Retinal pigment epithelial cell (primary cell): ENCODE measurements around the gene RCOR3.
"Not testable (repeated sequence)": the region's sequence is repeated elsewhere in the genome, so short reads cannot be mapped to it uniquely, and the experiment has no call there.

ENCODE experiments used
- DNase-seq: peaks from one replicate; pipeline ENCODE4 v3.0.0-alpha.2; 2010; ENCODE audit warnings: low read depth
- H3K4me3 ChIP-seq: 2 replicates; pipeline ENCODE4 v1.5.1; 2011; ENCODE audit warnings: mild to moderate bottlenecking, low read length, control low read depth, moderate library complexity
- CTCF ChIP-seq: conservative IDR thresholded peaks from 2 replicates; pipeline ENCODE4 v1.5.1; 2011; ENCODE audit warnings: low read depth, low read length, control low read depth, inconsistent platforms

RCOR3 gene

GRCh38 chr1:211258756-211259637 lies at the start of gene RCOR3:
RCOR3 (plus strand) TSS chr1:211259366; CDS start chr1:211259561, 195 bp downstream.
- peak; percentile 67 for DNase-seq
- TF ChIP-seq CTCF = peak; percentile 54
- H3K4me3 ChIP-seq = peak within 1 kb of the TSS; percentile 85

DNA sequence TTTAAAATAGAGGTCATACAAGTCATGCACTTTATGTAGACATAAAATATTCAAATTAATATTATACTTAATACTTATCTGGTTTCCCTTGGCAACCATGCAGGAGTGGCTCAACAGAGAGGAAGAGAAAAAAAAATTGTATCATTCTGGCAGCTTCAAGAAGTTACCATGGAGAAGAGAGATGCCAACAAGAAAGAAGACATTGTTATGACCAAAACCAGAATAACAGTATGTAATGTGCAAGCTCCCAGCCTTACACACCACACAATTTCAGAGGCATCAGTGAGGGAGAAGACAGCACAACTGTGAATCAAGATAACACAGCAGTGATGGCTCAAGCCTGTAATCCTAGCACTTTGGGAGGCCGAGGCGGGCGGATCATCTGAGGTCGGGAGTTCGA lies 49.1 kb upstream of the RCOR3 start:
- DNase-seq = no peak
- TF ChIP-seq CTCF = no peak

GRCh38 chr1:211210965-211211364 lies 48.2 kb upstream of the RCOR3 start:
- no peak overlapping the region for H3K4me3 ChIP-seq
- no peak for TF ChIP-seq CTCF
- DNase-seq = no peak

More for the DNA sequence above, 49.1 kb upstream of the RCOR3 start:
- H3K4me3 ChIP-seq = no peak overlapping the region

- no peak for TF ChIP-seq CTCF
- no peak overlapping the region for H3K4me3 ChIP-seq
- DNase-seq = no peak
Observed at GRCh38 chr1:211213702-211214101, 45.5 kb upstream of the RCOR3 start.

GRCh38 chr1:211215577-211215976 lies 43.6 kb upstream of the RCOR3 start:
- TF ChIP-seq CTCF = no peak
- no peak overlapping the region for H3K4me3 ChIP-seq

GRCh38 chr1:211217392-211217791 lies 41.8 kb upstream of the RCOR3 start:
- TF ChIP-seq CTCF = no peak
- DNase-seq = no peak

More at GRCh38 chr1:211215577-211215976, 43.6 kb upstream of the RCOR3 start:
- DNase-seq = no peak

DNA sequence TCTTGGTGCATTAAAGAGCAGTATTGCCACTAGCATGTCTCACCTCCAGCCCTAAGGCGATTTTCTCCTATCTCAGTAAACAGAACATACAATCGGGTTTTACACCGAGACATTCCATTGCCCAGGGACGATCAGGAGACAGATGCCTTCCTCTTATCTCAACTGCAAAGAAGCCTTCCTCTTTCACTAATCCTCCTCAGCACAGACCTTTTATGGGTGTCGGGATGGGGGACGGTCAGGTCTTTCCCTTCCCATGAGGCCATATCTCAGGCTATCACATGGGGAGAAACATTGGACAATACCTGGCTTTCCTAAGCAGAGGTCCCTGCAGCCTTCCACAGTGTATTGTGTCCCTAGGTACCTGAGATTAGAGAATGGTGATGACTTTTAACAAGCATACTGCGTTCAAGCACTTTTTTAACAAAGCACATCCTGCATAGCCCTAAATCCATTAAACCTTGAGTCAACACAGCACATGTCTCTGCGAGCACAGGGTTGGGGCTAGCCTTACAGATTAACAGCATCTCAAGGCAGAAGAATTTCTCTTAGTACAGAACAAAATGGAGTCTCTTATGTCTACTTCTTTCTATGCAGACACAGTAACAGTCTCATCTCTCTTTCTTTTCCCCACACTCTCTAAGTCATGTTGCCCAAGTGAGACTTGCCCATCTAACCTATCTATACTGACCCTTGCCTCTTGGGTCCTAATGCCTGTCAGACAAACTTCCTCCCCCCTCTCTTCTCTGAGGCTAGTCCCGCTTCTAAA lies 36.5 kb upstream of the RCOR3 start:
- not testable (repeated sequence) for H3K4me3 ChIP-seq, DNase-seq

More at GRCh38 chr1:211217392-211217791, 41.8 kb upstream of the RCOR3 start:
- no peak overlapping the region for H3K4me3 ChIP-seq

GRCh38 chr1:211228573-211229364 lies 30.4 kb upstream of the RCOR3 start:
- H3K4me3 ChIP-seq, DNase-seq: not testable (repeated sequence)
